ENCODE data around the gene PPP1R27.

DNA sequence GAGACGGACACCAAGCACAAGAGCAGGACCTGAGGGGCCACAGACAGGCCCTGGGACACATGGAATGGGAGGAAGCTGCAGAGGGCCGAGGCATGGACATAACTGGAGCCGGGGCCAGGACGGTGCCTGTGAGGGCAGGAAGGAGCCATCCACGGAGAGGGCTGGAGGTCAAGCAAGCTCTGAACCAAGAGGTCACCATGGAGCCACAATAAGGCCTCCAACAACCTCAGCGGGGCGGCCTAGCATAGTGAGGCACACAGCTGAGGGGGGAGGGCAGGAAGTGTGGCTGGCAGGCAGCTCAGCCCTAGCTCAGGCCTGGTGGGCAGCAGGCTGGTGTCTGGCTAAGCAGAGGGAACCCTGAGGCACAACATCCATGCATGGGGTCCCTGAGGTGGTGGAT is 6.2 kb downstream of the PPP1R27 start:
- TF ChIP-seq, protein P1, sequence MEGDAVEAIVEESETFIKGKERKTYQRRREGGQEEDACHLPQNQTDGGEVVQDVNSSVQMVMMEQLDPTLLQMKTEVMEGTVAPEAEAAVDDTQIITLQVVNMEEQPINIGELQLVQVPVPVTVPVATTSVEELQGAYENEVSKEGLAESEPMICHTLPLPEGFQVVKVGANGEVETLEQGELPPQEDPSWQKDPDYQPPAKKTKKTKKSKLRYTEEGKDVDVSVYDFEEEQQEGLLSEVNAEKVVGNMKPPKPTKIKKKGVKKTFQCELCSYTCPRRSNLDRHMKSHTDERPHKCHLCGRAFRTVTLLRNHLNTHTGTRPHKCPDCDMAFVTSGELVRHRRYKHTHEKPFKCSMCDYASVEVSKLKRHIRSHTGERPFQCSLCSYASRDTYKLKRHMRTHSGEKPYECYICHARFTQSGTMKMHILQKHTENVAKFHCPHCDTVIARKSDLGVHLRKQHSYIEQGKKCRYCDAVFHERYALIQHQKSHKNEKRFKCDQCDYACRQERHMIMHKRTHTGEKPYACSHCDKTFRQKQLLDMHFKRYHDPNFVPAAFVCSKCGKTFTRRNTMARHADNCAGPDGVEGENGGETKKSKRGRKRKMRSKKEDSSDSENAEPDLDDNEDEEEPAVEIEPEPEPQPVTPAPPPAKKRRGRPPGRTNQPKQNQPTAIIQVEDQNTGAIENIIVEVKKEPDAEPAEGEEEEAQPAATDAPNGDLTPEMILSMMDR (IDR thresholded peaks at IDR 0.05) = no peak
- no peak for TF ChIP-seq POLR2A (IDR thresholded peaks at IDR 0.05)
- no peak for TF ChIP-seq EP300 (IDR thresholded peaks at IDR 0.05)

Measured in tibial nerve (tissue), 4 donors.